CD8-positive, alpha-beta memory T cell (primary cell): ENCODE data around the gene TYK2. TPM values are rescaled to one million over a fixed set of nuclear protein-coding genes. Genes with fewer than 3 reads are reported as not detected.

Experiments used
- CTCF ChIA-PET: fragments of 350-600 bp; sonication (Branson Sonifier 250); formaldehyde crosslinking; loops from one replicate; lab custom pipeline; 2021; ENCODE audit warnings: antibody characterized with exemption; lab: Charles Lee
- POLR2A ChIA-PET: fragments of 350-600 bp; sonication (Branson Sonifier 250); formaldehyde crosslinking; loops from one replicate; lab custom pipeline; 2021; ENCODE audit warnings: antibody characterized with exemption; lab: Charles Lee
- DNase-seq, 5 donors: peaks; one replicate each; pipeline versions ENCODE4 v3.0.0 to v3.0.0-alpha.2; 2020 to 2022; ENCODE audit warnings: mixed read lengths in 1 of 5
- H3K27ac ChIP-seq: one replicate; pipeline ENCODE4 v1.7.0; 2013; ENCODE audit warnings: low read depth, mild to moderate bottlenecking, low read length, moderate library complexity
- H3K27me3 ChIP-seq: 2 replicates; pipeline ENCODE4 v1.7.0; 2013; ENCODE audit warnings: low read length, mild to moderate bottlenecking; ENCODE audit not compliant: insufficient read depth, poor library complexity, severe bottlenecking
- H3K36me3 ChIP-seq: 2 replicates; pipeline ENCODE4 v1.7.0; 2013; ENCODE audit warnings: mild to moderate bottlenecking, low read length, moderate library complexity; ENCODE audit not compliant: insufficient read depth
- H3K4me1 ChIP-seq: 2 replicates; pipeline ENCODE4 v1.7.0; 2013; ENCODE audit warnings: mild to moderate bottlenecking, low read length, moderate library complexity; ENCODE audit not compliant: insufficient read depth
- H3K4me3 ChIP-seq: 2 replicates; pipeline ENCODE4 v1.7.0; 2013; ENCODE audit warnings: mild to moderate bottlenecking, low read length
- H3K9me3 ChIP-seq: 2 replicates; pipeline ENCODE4 v1.7.0; 2013; ENCODE audit warnings: mild to moderate bottlenecking, low read length
- H3K27ac Mint-ChIP-seq, 8 donors: one replicate each; pipeline ENCODE4 v1.8.0; 2020 to 2021; ENCODE audit warnings: mixed read lengths in 8 of 8, mild to moderate bottlenecking in 6 of 8, inconsistent platforms in 3 of 8, moderate library complexity in 3 of 8
- H3K27me3 Mint-ChIP-seq, 2 donors: one replicate each; pipeline ENCODE4 v1.8.0; 2020 to 2021; ENCODE audit warnings: mixed read lengths in 2 of 2, mild to moderate bottlenecking in 1 of 2, moderate library complexity in 1 of 2
- H3K36me3 Mint-ChIP-seq, 3 donors: one replicate each; pipeline ENCODE4 v1.8.0; 2020 to 2021; ENCODE audit warnings: mixed read lengths in 3 of 3, inconsistent platforms in 1 of 3, mild to moderate bottlenecking in 1 of 3
- H3K4me1 Mint-ChIP-seq, 3 donors: one replicate each; pipeline ENCODE4 v1.8.0; 2020 to 2021; ENCODE audit warnings: mixed read lengths in 3 of 3, inconsistent platforms in 1 of 3, mild to moderate bottlenecking in 1 of 3
- H3K4me3 Mint-ChIP-seq, 7 donors: one replicate each; pipeline ENCODE4 v1.8.0; 2020 to 2021; ENCODE audit warnings: mixed read lengths in 7 of 7, mild to moderate bottlenecking in 6 of 7, moderate library complexity in 4 of 7, inconsistent platforms in 2 of 7
- H3K9me3 Mint-ChIP-seq, 5 donors: one replicate each; pipeline ENCODE4 v1.8.0; 2020 to 2022; ENCODE audit warnings: mixed read lengths in 5 of 5, mild to moderate bottlenecking in 3 of 5, moderate library complexity in 2 of 5, inconsistent platforms in 1 of 5
- polyA plus RNA-seq: library from polyadenylated mRNA; unstranded; fragments of 300-500 nt; fragmentation: Illumina TruSeq; gene quantifications from one replicate; pipeline ENCODE4 v1.2.3, GENCODE V29; 2021
- total RNA-seq, 2 experiments: library from RNA; stranded (reverse); gene quantifications; one replicate each; pipeline ENCODE4 v1.2.3, GENCODE V29; 2021

The TYK2 gene
- total and polyA plus RNA-seq, 3 experiments from 2014 or later: 74.4 to 212 (median 210) TPM

GRCh38 chr19:10407096-10407495 is 26.7 kb upstream of the TYK2 start:
- Mint-ChIP-seq H3K27ac (peak overlapping the region; percentile 84 to 100 (median 97)), H3K27me3 (peaks cover 0 to 11% of the 10 kb centered on the region in 2 donors), H3K4me3 (peak overlapping the region; percentile 42 to 84 (median 64)), H3K36me3 (peaks cover 0 to 13% (median 0%) of the 10 kb centered on the region in 3 donors), H3K9me3 (no peaks in the 10 kb centered on the region), H3K4me1 (peaks cover 69 to 87% (median 81%) of the 10 kb centered on the region in 3 donors)
- POLR2A ChIA-PET: interaction anchor here (0.5 to 2.5 kb wide), 7 partner anchors 9 to 294 kb away, joined by 3 to 9 read pairs (median 5); partner anchors contain the start of gene QTRT1
- CTCF ChIA-PET: interaction anchor here (1.1 to 29.2 kb wide), 4 partner anchors 16 to 157 kb away, joined by 3 to 788 read pairs (median 8); partner anchors contain the start of gene PDE4A
- no peak overlapping the region for H3K4me3 ChIP-seq
- no peaks in the 10 kb centered on the region for H3K27me3 ChIP-seq
- DNase-seq: no peak
- peaks cover 64% of the 10 kb centered on the region for H3K4me1 ChIP-seq
- no peaks in the 10 kb centered on the region for H3K36me3 ChIP-seq
- no peaks in the 10 kb centered on the region for H3K9me3 ChIP-seq
- peak overlapping the region; percentile 1 for H3K27ac ChIP-seq

- no peak overlapping the region for H3K27ac ChIP-seq
- no peaks in the 10 kb centered on the region for H3K27me3 ChIP-seq
- H3K9me3 ChIP-seq: no peaks in the 10 kb centered on the region
- peaks cover 0 to 14% (median 0%) of the 10 kb centered on the region in 3 donors for H3K36me3 Mint-ChIP-seq
- peaks cover 0 to 11% of the 10 kb centered on the region in 2 donors for H3K27me3 Mint-ChIP-seq
- peaks cover 69 to 87% (median 81%) of the 10 kb centered on the region in 3 donors for H3K4me1 Mint-ChIP-seq
- no peaks in the 10 kb centered on the region for H3K36me3 ChIP-seq
- ChIA-PET POLR2A (interaction anchor here (0.6 to 2.5 kb wide), 4 partner anchors 10 to 52 kb away, joined by 3 to 9 read pairs (median 6); no protein-coding TSS in a partner anchor), CTCF (interaction anchor here (1.1 to 29.2 kb wide), 7 partner anchors 10 to 148 kb away, joined by 3 to 788 read pairs (median 5); partner anchors contain the start of genes ICAM1 and PDE4A)
- peak overlapping the region in 4 of 7 donors; percentile 44 to 85 (median 74) for H3K4me3 Mint-ChIP-seq
- H3K4me3 ChIP-seq: no peak overlapping the region
- H3K9me3 Mint-ChIP-seq: no peaks in the 10 kb centered on the region
- DNase-seq: no peak
- H3K27ac Mint-ChIP-seq: peak overlapping the region; percentile 50 to 100 (median 98)
- peaks cover 73% of the 10 kb centered on the region for H3K4me1 ChIP-seq
These were observed 25.8 kb upstream of the TYK2 start for GRCh38 chr19:10406191-10406590.

DNA sequence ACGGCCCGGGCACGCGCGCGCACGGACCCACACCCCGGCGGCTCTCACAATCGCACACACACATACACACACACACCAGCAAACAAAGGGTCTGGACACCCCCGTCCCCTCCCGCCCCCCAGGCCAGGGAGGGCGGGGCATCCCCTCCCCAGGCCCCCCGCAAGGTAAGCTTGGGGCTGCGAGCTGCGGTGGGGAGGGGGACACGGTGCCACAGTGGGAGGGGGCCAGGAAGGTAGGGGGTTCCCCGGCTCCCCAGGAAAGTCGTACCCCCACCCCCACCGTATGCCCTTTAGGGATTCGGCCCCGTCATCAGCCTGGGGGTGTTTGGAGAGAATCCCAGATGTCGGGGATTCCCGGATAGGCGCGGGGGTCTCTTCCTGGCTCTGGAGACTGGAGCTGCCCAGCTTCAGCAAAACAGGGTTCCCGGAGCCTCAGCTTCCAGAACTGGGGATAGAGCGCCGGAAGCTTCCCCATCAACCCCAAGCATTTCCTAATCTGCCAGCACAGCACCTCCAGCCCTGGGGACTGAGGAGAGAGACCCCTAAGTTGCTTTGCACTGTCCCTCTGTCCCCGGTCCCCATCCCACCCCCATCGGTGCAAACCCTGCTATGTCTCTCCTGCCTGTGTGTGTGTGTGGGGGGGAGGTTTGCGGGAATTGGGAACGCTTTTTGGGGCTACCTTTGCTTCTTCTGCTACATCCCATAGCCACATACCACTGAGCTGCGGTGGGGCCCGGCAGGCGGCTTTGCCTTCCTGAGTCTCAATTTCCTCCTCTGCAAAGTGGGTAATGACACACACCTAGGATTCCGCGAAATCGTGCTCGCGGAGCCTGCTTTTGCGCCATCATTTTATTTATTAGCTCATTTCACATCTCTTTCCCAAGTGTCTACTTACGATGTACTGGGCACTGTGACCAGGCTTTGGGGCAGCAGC is 24.8 kb upstream of the TYK2 start:
- H3K27me3 Mint-ChIP-seq: peaks cover 0 to 11% of the 10 kb centered on the region in 2 donors
- peaks cover 80% of the 10 kb centered on the region for H3K4me1 ChIP-seq
- ChIA-PET CTCF (interaction anchor here (0.6 to 29.2 kb wide), 9 partner anchors 9 to 146 kb away, joined by 3 to 788 read pairs (median 4); partner anchors contain the start of genes ICAM1 and PDE4A), POLR2A (interaction anchor here (0.6 to 2.5 kb wide), 6 partner anchors 11 to 297 kb away, joined by 3 to 9 read pairs (median 4); no protein-coding TSS in a partner anchor)
- peak overlapping the region; percentile 98 for H3K27ac ChIP-seq
- H3K4me3 ChIP-seq: peak overlapping the region; percentile 99
- peaks cover 70 to 89% (median 79%) of the 10 kb centered on the region in 3 donors for H3K4me1 Mint-ChIP-seq
- H3K9me3 Mint-ChIP-seq: no peaks in the 10 kb centered on the region
- H3K36me3 ChIP-seq: no peaks in the 10 kb centered on the region
- H3K9me3 ChIP-seq: no peaks in the 10 kb centered on the region
- DNase-seq: peak in 2 of 5 donors; percentile 41 to 45
- H3K36me3 Mint-ChIP-seq: peaks cover 0 to 20% (median 0%) of the 10 kb centered on the region in 3 donors
- H3K27me3 ChIP-seq: no peaks in the 10 kb centered on the region
- peak overlapping the region; percentile 88 to 99 (median 96) for H3K4me3 Mint-ChIP-seq
- H3K27ac Mint-ChIP-seq: peak overlapping the region; percentile 96 to 100 (median 99)

DNA sequence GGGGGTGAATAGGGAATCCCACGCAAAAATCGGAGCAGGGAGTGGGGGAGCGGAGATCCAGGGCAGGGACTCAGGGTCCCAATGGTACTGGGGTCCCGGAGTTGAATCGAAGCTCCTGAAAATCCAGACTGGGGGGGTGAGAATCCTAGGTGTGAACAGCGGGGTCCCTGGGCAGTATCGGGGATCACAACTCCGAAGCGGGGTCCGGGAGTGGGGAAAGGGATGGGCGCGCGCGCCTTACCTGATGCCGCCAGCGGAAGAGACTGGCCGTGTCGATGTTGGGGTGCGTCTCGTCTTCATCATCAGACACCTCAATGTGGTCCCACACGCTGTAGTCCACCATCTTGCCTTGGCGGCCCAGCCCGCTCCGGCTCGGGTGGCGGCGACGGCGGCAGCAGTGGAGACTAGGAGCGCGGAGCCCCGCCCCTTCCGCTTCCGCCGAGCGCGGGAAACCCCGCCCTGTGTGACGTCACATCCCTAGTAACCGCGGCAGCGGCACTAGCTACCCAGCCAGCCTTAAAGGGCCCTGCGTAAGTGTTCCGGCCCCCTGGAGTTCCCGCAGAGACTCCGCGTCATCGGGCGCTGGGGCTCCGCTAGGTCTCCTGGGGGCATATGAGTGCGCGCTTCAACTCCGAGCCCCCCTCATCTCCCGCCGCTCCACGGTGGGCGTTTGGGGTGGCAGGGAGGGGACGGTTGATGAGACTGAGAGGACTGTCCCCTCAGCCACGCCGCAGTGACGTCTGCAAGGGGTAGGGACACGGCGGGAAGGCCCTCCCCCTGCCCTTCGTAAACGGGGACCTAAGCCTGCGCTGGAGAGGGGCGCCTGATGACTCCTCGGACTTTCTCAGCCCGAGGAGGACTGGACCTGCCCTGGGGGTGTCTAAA is 23.0 kb upstream of the TYK2 start, which contains the start of gene CDC37:
TSS of gene CDC37 (minus strand) at position 406 of the 885 bp plus-strand sequence. CDS start at position 343, 63 bp downstream.
- H3K4me3 ChIP-seq: peak within 1 kb of the TSS; percentile 99
- H3K36me3 Mint-ChIP-seq: peaks cover 0 to 29% (median 0%) of the 10 kb centered on the region in 3 donors
- peaks cover 69% of the 10 kb centered on the region for H3K4me1 ChIP-seq
- H3K27ac Mint-ChIP-seq: peak within 1 kb of the TSS; percentile 97 to 100 (median 99)
- H3K36me3 ChIP-seq: no peaks in the 10 kb centered on the region
- no peaks in the 10 kb centered on the region for H3K9me3 Mint-ChIP-seq
- H3K27me3 ChIP-seq: no peaks in the 10 kb centered on the region
- ChIA-PET POLR2A (interaction anchor here (0.6 to 2.0 kb wide), 5 partner anchors 10 to 133 kb away, joined by 3 to 7 read pairs (median 5); partner anchors contain the start of gene TYK2), CTCF (interaction anchor here (0.5 to 29.2 kb wide), 15 partner anchors 9 to 298 kb away, joined by 3 to 788 read pairs (median 3); partner anchors contain the start of genes ICAM1, MRPL4, PDE4A and QTRT1)
- H3K9me3 ChIP-seq: no peaks in the 10 kb centered on the region
- peak within 1 kb of the TSS; percentile 98 for H3K27ac ChIP-seq
- H3K27me3 Mint-ChIP-seq: peaks cover 0 to 11% of the 10 kb centered on the region in 2 donors
- H3K4me3 Mint-ChIP-seq: peak within 1 kb of the TSS; percentile 88 to 99 (median 96)
- peaks cover 60 to 84% (median 70%) of the 10 kb centered on the region in 3 donors for H3K4me1 Mint-ChIP-seq
- DNase-seq: peak; percentile 96 to 98 (median 97)

GRCh38 chr19:10402441-10403038 is 22.2 kb upstream of the TYK2 start:
- Mint-ChIP-seq H3K27me3 (peaks cover 0 to 11% of the 10 kb centered on the region in 2 donors), H3K4me3 (peak overlapping the region; percentile 88 to 99 (median 96)), H3K36me3 (peaks cover 0 to 37% (median 0%) of the 10 kb centered on the region in 3 donors), H3K27ac (peak overlapping the region; percentile 97 to 100 (median 99)), H3K4me1 (peaks cover 54 to 83% (median 70%) of the 10 kb centered on the region in 3 donors), H3K9me3 (no peaks in the 10 kb centered on the region)
- Histone ChIP-seq H3K9me3 (no peaks in the 10 kb centered on the region), H3K4me3 (peak overlapping the region; percentile 99), H3K27me3 (no peaks in the 10 kb centered on the region), H3K4me1 (peaks cover 60% of the 10 kb centered on the region), H3K36me3 (no peaks in the 10 kb centered on the region), H3K27ac (peak overlapping the region; percentile 98)
- peak in 1 of 5 donors; percentile 40 for DNase-seq
- CTCF ChIA-PET: interaction anchor here (2.5 to 29.2 kb wide), 3 partner anchors 11 to 22 kb away, joined by 18 to 788 read pairs (median 24); partner anchors contain the start of gene PDE4A
- POLR2A ChIA-PET: interaction anchor here (2.0 kb wide), 1 partner anchor 15 kb away, joined by 7 read pairs; no protein-coding TSS in a partner anchor

GRCh38 chr19:10399878-10400277 is 19.5 kb upstream of the TYK2 start:
- H3K27me3 Mint-ChIP-seq: peaks cover 0 to 11% of the 10 kb centered on the region in 2 donors
- CTCF ChIA-PET: interaction anchor here (1.2 to 29.2 kb wide), 7 partner anchors 8 to 150 kb away, joined by 3 to 788 read pairs (median 7); partner anchors contain the start of gene PDE4A
- peaks cover 0 to 57% (median 2%) of the 10 kb centered on the region in 3 donors for H3K36me3 Mint-ChIP-seq
- POLR2A ChIA-PET: interaction anchor here (0.6 to 1.9 kb wide), 2 partner anchors 9 to 17 kb away, joined by 3 to 5 read pairs; no protein-coding TSS in a partner anchor
- H3K4me1 Mint-ChIP-seq: peaks cover 37 to 59% (median 47%) of the 10 kb centered on the region in 3 donors
- no peaks in the 10 kb centered on the region for H3K9me3 ChIP-seq
- no peaks in the 10 kb centered on the region for H3K27me3 ChIP-seq
- H3K36me3 ChIP-seq: peaks cover 4% of the 10 kb centered on the region
- H3K4me3 ChIP-seq: no peak overlapping the region
- peak overlapping the region in 4 of 8 donors; percentile 17 to 100 (median 43) for H3K27ac Mint-ChIP-seq
- no peaks in the 10 kb centered on the region for H3K9me3 Mint-ChIP-seq
- peaks cover 36% of the 10 kb centered on the region for H3K4me1 ChIP-seq
- DNase-seq: no peak
- no peak overlapping the region for H3K27ac ChIP-seq
- H3K4me3 Mint-ChIP-seq: no peak overlapping the region
